Fibroblast of the aortic adventitia (primary cell): Measurements from ENCODE around the gene CD276. TPM values are rescaled to one million over a fixed set of nuclear protein-coding genes. Genes with fewer than 3 reads are reported as not detected.

Experiments used
- DNase-seq: peaks from one replicate; pipeline ENCODE4 v3.0.0-alpha.2; 2010; ENCODE audit warnings: low read depth
- H3K4me3 ChIP-seq: 2 replicates; pipeline ENCODE4 v1.5.1; 2011; ENCODE audit warnings: low read depth, mild to moderate bottlenecking, control low read depth, low read length, moderate library complexity
- CTCF ChIP-seq: IDR thresholded peaks from 2 replicates; pipeline ENCODE4 v1.5.1; 2011; ENCODE audit warnings: mild to moderate bottlenecking, low read length, control low read depth, inconsistent platforms; ENCODE audit not compliant: insufficient read depth
- total RNA-seq: library from RNA; depleted of rRNA; stranded (reverse); fragments of >200 nt; gene quantifications from 2 replicates; pipeline ENCODE4 v1.2.3, GENCODE V29; 2012; ENCODE audit warnings: low replicate concordance

CD276 gene
- total RNA-seq, 1 donor, result 87.3 TPM

- no peak overlapping the region for H3K4me3 ChIP-seq
- TF ChIP-seq CTCF, result peak; percentile 57
- peak; percentile 91 for DNase-seq
These were observed 7.2 kb downstream of the CD276 start for GRCh38 chr15:73691396-73691795.

GRCh38 chr15:73694419-73694818, 10.2 kb downstream of the CD276 start:
- DNase-seq, result peak; percentile 69
- no peak overlapping the region for H3K4me3 ChIP-seq
- TF ChIP-seq CTCF, result no peak

GRCh38 chr15:73695773-73696640, 11.8 kb downstream of the CD276 start:
- TF ChIP-seq CTCF, result no peak
- DNase-seq, result no peak
- H3K4me3 ChIP-seq, result no peak overlapping the region

DNA sequence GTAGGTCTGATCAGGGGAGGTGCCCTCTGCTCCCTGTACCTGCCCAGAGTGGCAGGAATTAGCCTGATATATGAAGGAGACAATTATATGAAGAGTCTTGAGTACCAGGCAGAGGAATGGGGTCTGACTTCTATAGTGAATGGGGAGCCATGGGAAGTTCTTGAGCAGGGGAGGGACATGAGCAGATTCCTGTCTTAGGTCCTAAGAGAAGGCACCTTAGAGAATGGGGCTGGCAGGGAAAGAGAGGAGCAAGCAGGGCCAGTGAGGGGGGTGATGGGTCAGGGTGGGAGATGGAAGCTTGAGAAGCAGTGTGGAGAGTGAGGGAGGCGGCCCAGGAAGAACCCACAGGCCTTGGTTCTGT, 12.4 kb downstream of the CD276 start:
- no peak for DNase-seq
- no peak for TF ChIP-seq CTCF
- H3K4me3 ChIP-seq, result no peak overlapping the region

DNA sequence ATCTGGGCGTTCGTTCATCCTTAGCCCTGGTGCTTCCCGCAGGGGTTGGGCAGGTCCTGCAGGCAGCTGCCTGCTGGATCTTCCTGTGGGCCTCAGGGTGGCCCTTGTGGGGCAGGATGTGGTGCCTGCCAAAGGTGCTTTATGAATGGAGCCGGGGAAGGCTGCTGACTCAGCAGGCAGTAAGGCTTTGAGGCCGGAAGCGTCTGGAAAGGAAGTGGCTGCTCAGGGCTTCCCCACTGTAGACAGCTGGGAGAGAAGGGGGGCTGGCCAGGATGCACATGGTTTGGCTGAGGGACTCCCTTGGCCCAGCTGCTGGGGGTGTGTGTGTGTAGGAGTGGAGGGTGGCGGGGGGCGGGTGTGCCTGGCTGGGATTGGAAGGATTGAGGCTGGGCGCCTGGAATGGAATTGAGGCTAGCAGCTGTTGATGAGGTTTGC, 12.9 kb downstream of the CD276 start:
- DNase-seq, result peak; percentile 95
- no peak overlapping the region for H3K4me3 ChIP-seq
- TF ChIP-seq CTCF, result no peak

DNA sequence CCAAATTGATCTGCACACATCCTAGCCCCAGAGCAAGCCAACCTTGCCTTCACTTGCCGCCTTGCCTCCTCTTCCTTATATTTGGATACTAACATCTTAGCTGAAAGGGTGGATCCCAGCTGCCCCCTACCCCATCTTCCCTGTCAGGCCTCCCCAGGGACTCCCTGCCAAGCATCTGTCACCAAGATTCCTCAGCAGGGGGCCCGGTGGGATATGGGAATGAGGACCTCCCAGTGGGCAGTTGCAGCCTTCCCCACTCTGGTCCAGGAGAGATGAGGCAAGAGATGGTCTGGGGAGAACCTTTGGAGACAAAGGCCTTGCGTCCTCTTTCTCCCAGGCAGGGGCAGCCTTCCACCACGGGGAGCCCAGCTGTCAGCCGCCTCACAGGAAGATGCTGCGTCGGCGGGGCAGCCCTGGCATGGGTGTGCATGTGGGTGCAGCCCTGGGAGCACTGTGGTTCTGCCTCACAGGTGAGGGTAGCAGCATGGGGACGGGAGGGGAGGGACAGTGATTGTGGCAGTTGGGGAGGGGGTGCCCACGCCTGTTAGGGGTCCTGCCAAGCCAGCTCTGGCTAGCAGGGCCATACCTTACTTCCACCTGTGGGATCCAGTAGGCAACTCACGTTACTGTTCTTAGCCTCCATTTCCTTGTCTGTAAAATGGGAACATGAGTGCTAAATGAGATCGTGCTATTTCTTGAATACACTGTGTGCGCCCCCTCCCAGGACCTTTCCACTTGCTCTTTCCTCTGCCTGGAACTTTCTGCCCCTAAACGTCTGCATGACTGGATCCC, 15.3 kb downstream of the CD276 start:
- H3K4me3 ChIP-seq, result no peak overlapping the region
- TF ChIP-seq CTCF, result no peak
- no peak for DNase-seq
